HepG2 (cell line): Measurements from ENCODE around the gene UCHL3. TPM values are rescaled to one million over a fixed set of nuclear protein-coding genes. Genes with fewer than 3 reads are reported as not detected.

ENCODE experiments used
- CREM ChIP-seq, 2 experiments: sonication (generic) in 1 of 2; formaldehyde crosslinking in 1 of 2; IDR thresholded peaks; 2 replicates each; pipeline versions ENCODE4 v1.4.0 to v1.6.1; 2016 to 2020; ENCODE audit warnings: antibody characterized with exemption in 1 of 2, mild to moderate bottlenecking in 1 of 2, missing genetic modification reagents in 1 of 2
- HMG20B ChIP-seq: conservative IDR thresholded peaks from 2 replicates; pipeline ENCODE4 v1.6.1; 2016; ENCODE audit warnings: missing genetic modification reagents, missing compliant biosample characterization
- ISX ChIP-seq: sonication (generic); formaldehyde crosslinking; conservative IDR thresholded peaks from 2 replicates; pipeline ENCODE4 v1.5.0; 2020; ENCODE audit warnings: missing genetic modification reagents
- TBP ChIP-seq: sonication (generic); formaldehyde crosslinking; IDR thresholded peaks from 2 replicates; pipeline ENCODE4 v1.5.0; 2020; ENCODE audit warnings: missing genetic modification reagents
- ZEB1 ChIP-seq: IDR thresholded peaks from 2 replicates; pipeline ENCODE4 v1.6.1; 2012; ENCODE audit warnings: mild to moderate bottlenecking, low read depth, inconsistent platforms; ENCODE audit not compliant: insufficient replicate concordance
- ZNF205 ChIP-seq: IDR thresholded peaks from 2 replicates; pipeline ENCODE4 v1.6.1; 2018; ENCODE audit warnings: missing biosample characterization, missing genetic modification reagents
- ZNF557 ChIP-seq: sonication (generic); formaldehyde crosslinking; IDR thresholded peaks from 2 replicates; pipeline ENCODE4 v1.4.0; 2020; ENCODE audit warnings: missing genetic modification reagents
- ZNF777 ChIP-seq: sonication (generic); formaldehyde crosslinking; IDR thresholded peaks from 2 replicates; pipeline ENCODE4 v1.4.0; 2020; ENCODE audit warnings: missing genetic modification reagents
- polyA plus RNA-seq, 8 experiments: library from polyadenylated mRNA; depleted of rRNA in 3 of 8; stranded (reverse) in 7 of 8; unstranded in 1 of 8; fragments of >200 nt; fragmentation: Illumina TruSeq in 4 of 8; extraction: Trizol in 4 of 8; gene quantifications; 2 replicates each; pipeline versions ENCODE4 v1.2.1 to v1.2.3, GENCODE V29; 2011 to 2016; ENCODE audit warnings: low read depth in 4 of 8, missing spikeins in 1 of 8, mixed read lengths in 1 of 8; ENCODE audit not compliant: insufficient read depth in 1 of 8
- total RNA-seq, 5 experiments: library from RNA; depleted of rRNA; stranded (reverse); fragments of >200 nt; fragmentation: Illumina TruSeq; extraction: Trizol; gene quantifications; 2 replicates each; pipeline ENCODE4 v1.2.3, GENCODE V29; 2016; ENCODE audit warnings: low read depth in 1 of 5
- TF ChIP-seq, protein P1 (sequence below): IDR thresholded peaks from 2 replicates; pipeline ENCODE4 v1.6.1; 2012; ENCODE audit warnings: low read length, improper control_type of control experiment
- TF ChIP-seq, protein P2 (sequence below): sonication (generic); formaldehyde crosslinking; IDR thresholded peaks from 2 replicates; pipeline ENCODE4 v1.4.0; 2020; ENCODE audit warnings: missing genetic modification reagents
- TF ChIP-seq, protein P3 (sequence below): sonication (generic); formaldehyde crosslinking; IDR thresholded peaks from 2 replicates; pipeline ENCODE4 v1.5.0; 2020; ENCODE audit warnings: missing genetic modification reagents, mild to moderate bottlenecking, borderline replicate concordance
- TF ChIP-seq, protein P4 (sequence below), 2 experiments: sonication (generic) in 1 of 2; formaldehyde crosslinking in 1 of 2; IDR thresholded peaks; 2 replicates each; pipeline versions ENCODE4 v1.6.1 to v1.9.0; 2014 to 2022; ENCODE audit warnings: antibody characterized with exemption in 1 of 2, borderline replicate concordance in 1 of 2, inconsistent platforms in 1 of 2, low read depth in 1 of 2, missing genetic modification reagents in 1 of 2

Gene UCHL3
- total and polyA plus RNA-seq, 2 of the 13 experiments (the other 11 are each of a cell fraction or from before 2014, with no cell fraction given) = 36.2 to 93.3 TPM

DNA sequence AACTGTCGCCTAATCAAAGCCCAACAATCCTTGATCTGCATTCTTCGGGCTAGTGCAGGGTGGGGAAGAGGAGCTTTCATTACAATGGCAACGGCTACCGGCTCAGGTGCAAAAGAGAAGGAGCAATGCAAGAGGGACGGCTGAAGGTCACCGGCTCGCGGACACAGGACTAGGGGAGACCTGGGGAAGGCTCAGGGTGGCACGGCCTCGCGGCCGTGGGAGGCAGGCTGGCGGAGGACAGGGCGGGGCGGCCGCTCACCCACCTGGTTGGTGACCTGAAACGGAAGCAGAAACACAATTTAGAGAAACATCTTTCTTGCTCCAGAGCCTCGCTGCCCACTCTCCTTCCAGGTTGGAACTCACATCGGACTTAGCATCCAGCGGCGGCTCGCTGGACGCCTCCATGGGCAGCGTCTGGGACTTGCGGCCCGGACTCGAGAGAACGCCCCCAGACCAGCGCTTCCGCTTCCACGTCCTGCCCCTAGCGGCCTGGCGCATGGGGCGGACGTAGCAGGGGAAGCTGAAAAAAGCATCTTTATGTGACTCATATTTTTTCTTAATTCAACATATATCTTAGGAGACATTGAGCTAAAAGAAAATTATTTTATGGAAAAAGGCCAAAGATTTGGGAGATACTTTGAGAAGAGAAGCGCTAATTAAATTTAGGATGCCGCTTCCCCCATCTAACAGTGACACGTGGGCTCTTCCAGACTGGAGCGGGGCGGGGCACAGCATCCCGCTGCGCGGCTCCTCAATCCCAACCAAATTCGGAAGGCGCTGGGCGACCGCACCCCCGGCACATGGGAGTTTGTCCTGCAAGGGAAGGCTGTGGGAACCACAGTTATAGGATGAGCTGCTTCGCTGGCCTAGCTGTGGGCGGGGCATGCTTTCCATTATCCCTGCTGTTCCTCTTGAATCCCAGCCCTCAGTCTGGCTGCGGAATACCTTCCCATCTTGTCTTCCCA lies 11.9 kb upstream of the UCHL3 start, which contains the start of gene COMMD6 (continued):
- TF ChIP-seq, protein P1, sequence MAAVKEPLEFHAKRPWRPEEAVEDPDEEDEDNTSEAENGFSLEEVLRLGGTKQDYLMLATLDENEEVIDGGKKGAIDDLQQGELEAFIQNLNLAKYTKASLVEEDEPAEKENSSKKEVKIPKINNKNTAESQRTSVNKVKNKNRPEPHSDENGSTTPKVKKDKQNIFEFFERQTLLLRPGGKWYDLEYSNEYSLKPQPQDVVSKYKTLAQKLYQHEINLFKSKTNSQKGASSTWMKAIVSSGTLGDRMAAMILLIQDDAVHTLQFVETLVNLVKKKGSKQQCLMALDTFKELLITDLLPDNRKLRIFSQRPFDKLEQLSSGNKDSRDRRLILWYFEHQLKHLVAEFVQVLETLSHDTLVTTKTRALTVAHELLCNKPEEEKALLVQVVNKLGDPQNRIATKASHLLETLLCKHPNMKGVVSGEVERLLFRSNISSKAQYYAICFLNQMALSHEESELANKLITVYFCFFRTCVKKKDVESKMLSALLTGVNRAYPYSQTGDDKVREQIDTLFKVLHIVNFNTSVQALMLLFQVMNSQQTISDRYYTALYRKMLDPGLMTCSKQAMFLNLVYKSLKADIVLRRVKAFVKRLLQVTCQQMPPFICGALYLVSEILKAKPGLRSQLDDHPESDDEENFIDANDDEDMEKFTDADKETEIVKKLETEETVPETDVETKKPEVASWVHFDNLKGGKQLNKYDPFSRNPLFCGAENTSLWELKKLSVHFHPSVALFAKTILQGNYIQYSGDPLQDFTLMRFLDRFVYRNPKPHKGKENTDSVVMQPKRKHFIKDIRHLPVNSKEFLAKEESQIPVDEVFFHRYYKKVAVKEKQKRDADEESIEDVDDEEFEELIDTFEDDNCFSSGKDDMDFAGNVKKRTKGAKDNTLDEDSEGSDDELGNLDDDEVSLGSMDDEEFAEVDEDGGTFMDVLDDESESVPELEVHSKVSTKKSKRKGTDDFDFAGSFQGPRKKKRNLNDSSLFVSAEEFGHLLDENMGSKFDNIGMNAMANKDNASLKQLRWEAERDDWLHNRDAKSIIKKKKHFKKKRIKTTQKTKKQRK = no peak
- TF ChIP-seq CREM (IDR thresholded peaks at IDR 0.05) (no peak), CREM (CRISPR knock-in tag; IDR thresholded peaks at IDR 0.05) (no peak), ZEB1 (peak; percentile 55), HMG20B (CRISPR knock-in tag) (no peak), ZNF777 (CRISPR knock-in tag) (peak; percentile 36), ZNF205 (no peak), ZNF557 (peak; percentile 37; the same call in 1 of the 2 replicates), ISX (CRISPR knock-in tag) (no peak), TBP (CRISPR knock-in tag) (0 out of 2 replicates have a peak, but pooled peaks have one; percentile 23)
- TF ChIP-seq, protein P2, sequence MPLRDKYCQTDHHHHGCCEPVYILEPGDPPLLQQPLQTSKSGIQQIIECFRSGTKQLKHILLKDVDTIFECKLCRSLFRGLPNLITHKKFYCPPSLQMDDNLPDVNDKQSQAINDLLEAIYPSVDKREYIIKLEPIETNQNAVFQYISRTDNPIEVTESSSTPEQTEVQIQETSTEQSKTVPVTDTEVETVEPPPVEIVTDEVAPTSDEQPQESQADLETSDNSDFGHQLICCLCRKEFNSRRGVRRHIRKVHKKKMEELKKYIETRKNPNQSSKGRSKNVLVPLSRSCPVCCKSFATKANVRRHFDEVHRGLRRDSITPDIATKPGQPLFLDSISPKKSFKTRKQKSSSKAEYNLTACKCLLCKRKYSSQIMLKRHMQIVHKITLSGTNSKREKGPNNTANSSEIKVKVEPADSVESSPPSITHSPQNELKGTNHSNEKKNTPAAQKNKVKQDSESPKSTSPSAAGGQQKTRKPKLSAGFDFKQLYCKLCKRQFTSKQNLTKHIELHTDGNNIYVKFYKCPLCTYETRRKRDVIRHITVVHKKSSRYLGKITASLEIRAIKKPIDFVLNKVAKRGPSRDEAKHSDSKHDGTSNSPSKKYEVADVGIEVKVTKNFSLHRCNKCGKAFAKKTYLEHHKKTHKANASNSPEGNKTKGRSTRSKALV (CRISPR knock-in tag) = 0 out of 2 replicates have a peak, but pooled peaks have one; percentile 18
- TF ChIP-seq, protein P3, sequence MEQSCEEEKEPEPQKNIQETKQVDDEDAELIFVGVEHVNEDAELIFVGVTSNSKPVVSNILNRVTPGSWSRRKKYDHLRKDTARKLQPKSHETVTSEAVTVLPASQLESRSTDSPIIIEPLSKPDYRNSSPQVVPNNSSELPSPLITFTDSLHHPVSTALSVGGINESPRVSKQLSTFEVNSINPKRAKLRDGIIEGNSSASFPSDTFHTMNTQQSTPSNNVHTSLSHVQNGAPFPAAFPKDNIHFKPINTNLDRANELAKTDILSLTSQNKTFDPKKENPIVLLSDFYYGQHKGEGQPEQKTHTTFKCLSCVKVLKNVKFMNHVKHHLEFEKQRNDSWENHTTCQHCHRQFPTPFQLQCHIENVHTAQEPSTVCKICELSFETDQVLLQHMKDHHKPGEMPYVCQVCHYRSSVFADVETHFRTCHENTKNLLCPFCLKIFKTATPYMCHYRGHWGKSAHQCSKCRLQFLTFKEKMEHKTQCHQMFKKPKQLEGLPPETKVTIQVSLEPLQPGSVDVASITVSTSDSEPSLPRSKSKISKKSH (CRISPR knock-in tag) = 0 out of 2 replicates have a peak, but pooled peaks have one; percentile 68
- TF ChIP-seq, protein P4, sequence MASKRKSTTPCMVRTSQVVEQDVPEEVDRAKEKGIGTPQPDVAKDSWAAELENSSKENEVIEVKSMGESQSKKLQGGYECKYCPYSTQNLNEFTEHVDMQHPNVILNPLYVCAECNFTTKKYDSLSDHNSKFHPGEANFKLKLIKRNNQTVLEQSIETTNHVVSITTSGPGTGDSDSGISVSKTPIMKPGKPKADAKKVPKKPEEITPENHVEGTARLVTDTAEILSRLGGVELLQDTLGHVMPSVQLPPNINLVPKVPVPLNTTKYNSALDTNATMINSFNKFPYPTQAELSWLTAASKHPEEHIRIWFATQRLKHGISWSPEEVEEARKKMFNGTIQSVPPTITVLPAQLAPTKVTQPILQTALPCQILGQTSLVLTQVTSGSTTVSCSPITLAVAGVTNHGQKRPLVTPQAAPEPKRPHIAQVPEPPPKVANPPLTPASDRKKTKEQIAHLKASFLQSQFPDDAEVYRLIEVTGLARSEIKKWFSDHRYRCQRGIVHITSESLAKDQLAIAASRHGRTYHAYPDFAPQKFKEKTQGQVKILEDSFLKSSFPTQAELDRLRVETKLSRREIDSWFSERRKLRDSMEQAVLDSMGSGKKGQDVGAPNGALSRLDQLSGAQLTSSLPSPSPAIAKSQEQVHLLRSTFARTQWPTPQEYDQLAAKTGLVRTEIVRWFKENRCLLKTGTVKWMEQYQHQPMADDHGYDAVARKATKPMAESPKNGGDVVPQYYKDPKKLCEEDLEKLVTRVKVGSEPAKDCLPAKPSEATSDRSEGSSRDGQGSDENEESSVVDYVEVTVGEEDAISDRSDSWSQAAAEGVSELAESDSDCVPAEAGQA (IDR thresholded peaks at IDR 0.05; ENCODE audit: low read depth) = no peak
- TF ChIP-seq, protein P4 (CRISPR knock-in tag; IDR thresholded peaks at IDR 0.05; ENCODE audit: borderline replicate concordance) = no peak
